ENCODE measurements around the gene NEK8.

- TF ChIP-seq CTCF (IDR thresholded peaks at IDR 0.05; ENCODE audit: insufficient read depth, low read length, poor library complexity, severe bottlenecking), result no peak
- no peak for TF ChIP-seq EZH2phosphoT487 (conservative IDR thresholded peaks at IDR 0.05; ENCODE audit: low read length)
Observed at GRCh38 chr17:28745786-28746411, 17.3 kb downstream of the NEK8 start.

Data from SU-DHL-6 (cell line).